Cardiac septum (tissue), 1 donor: Measurements from ENCODE around the gene ADTRP. TPM values are rescaled to one million over a fixed set of nuclear protein-coding genes. Genes with fewer than 3 reads are reported as not detected.

ENCODE experiments used
- DNase-seq: peaks from one replicate; pipeline ENCODE4 v3.0.0-alpha.2; 2020; ENCODE audit warnings: low spot score
- intact Hi-C: fragments of 100-400 bp; cut with DNase I; formaldehyde crosslinking; loops from one replicate; pipeline ENCODE4 v1.14.0; 2022
- long read RNA-seq: library from polyadenylated mRNA; unstranded; transcript quantifications from one replicate; pipeline ENCODE4 v2.0.0, GENCODE V29; 2021
- total RNA-seq: library from RNA; stranded (reverse); fragmentation: NEBNext Ultra II Directional; extraction: Animal tissue kit (Norgen Biotek cat#: 25700); gene quantifications from one replicate; pipeline ENCODE4 v1.2.1, GENCODE V29; 2021
- donor health status: DM: no; HTN: no; CAD: no.

ADTRP gene
- not detected for total RNA-seq
- long read RNA-seq: 0 reads

GRCh38 chr6:11778648-11779328 is at the start of gene ADTRP:
Gene ADTRP (minus strand): TSS chr6:11778803. CDS start chr6:11778759, 44 bp downstream.
- intact Hi-C loops: no loop called here
- DNase-seq: no peak

GRCh38 chr6:11826779-11827178 is 48.2 kb upstream of the ADTRP start:
- no peak for DNase-seq
- intact Hi-C loops: no loop called here

- no peak for DNase-seq
- intact Hi-C loops: no loop called here
These were observed 46.4 kb upstream of the ADTRP start for GRCh38 chr6:11824986-11825385.

GRCh38 chr6:11822346-11822745 is 43.7 kb upstream of the ADTRP start:
- DNase-seq: no peak
- intact Hi-C loops: no loop called here

- no peak for DNase-seq
- intact Hi-C loops: no loop called here
These were observed 43.2 kb upstream of the ADTRP start for GRCh38 chr6:11821781-11822180.

- intact Hi-C loops: no loop called here
- no peak for DNase-seq
These were observed 42.2 kb upstream of the ADTRP start for GRCh38 chr6:11820821-11821220.

GRCh38 chr6:11819486-11819885 is 40.9 kb upstream of the ADTRP start:
- DNase-seq: no peak
- intact Hi-C loops: no loop called here

GRCh38 chr6:11815231-11815630 is 36.6 kb upstream of the ADTRP start:
- intact Hi-C loops: no loop called here
- DNase-seq: no peak

GRCh38 chr6:11814819-11815218 is 36.2 kb upstream of the ADTRP start:
- no peak for DNase-seq
- intact Hi-C loops: loop anchor here (5.0 kb wide), 1 partner anchor 103 kb away; no protein-coding TSS in a partner anchor

GRCh38 chr6:11814106-11814505 is 35.5 kb upstream of the ADTRP start:
- intact Hi-C loops: loop anchor here (5.0 kb wide), 1 partner anchor 102 kb away; no protein-coding TSS in a partner anchor
- DNase-seq: no peak

- intact Hi-C loops: loop anchor here (5.0 kb wide), 1 partner anchor 101 kb away; no protein-coding TSS in a partner anchor
- DNase-seq: no peak
These were observed 35.0 kb upstream of the ADTRP start for GRCh38 chr6:11813606-11814005.

- DNase-seq: no peak
- intact Hi-C loops: loop anchor here (5.0 kb wide), 1 partner anchor 101 kb away; no protein-coding TSS in a partner anchor
These were observed 34.3 kb upstream of the ADTRP start for GRCh38 chr6:11812951-11813350.

- intact Hi-C loops: loop anchor here (5.0 kb wide), 1 partner anchor 100 kb away; no protein-coding TSS in a partner anchor
- DNase-seq: no peak
These were observed 33.8 kb upstream of the ADTRP start for GRCh38 chr6:11812439-11812838.

- intact Hi-C loops: loop anchor here (2.0 to 5.0 kb wide), 2 partner anchors 99 to 197 kb away; no protein-coding TSS in a partner anchor
- DNase-seq: no peak
These were observed 33.2 kb upstream of the ADTRP start for GRCh38 chr6:11811644-11812264.

- intact Hi-C loops: loop anchor here (2.0 to 5.0 kb wide), 2 partner anchors 99 to 198 kb away; no protein-coding TSS in a partner anchor
- no peak for DNase-seq
These were observed 32.4 kb upstream of the ADTRP start for GRCh38 chr6:11810854-11811643.

- intact Hi-C loops: loop anchor here (2.0 to 5.0 kb wide), 2 partner anchors 98 to 199 kb away; no protein-coding TSS in a partner anchor
- peak; percentile 87 for DNase-seq
These were observed 31.5 kb upstream of the ADTRP start for GRCh38 chr6:11810039-11810541.

GRCh38 chr6:11808054-11808453 is 29.5 kb upstream of the ADTRP start:
- no peak for DNase-seq
- intact Hi-C loops: no loop called here

- intact Hi-C loops: no loop called here
- no peak for DNase-seq
These were observed 28.1 kb upstream of the ADTRP start for GRCh38 chr6:11806561-11807317.
